Inflammatory macrophage treated with lipopolysaccharide for 4 hours (primary cell): ENCODE measurements around the gene ABT1.
"Not testable (repeated sequence)": the region's sequence is repeated elsewhere in the genome, so short reads cannot be mapped to it uniquely, and the experiment has no call there.

Source experiments
- DNase-seq: peaks from one replicate; pipeline ENCODE4 v3.0.0-alpha.2; 2020

The ABT1 gene

GRCh38 chr6:26596579-26597388, at the start of gene ABT1:
TSS of gene ABT1 (plus strand) at chr6:26596953. CDS start at chr6:26596983, 30 bp downstream.
- DNase-seq = peak; percentile 99

- DNase-seq = not testable (repeated sequence)
These were observed 49.4 kb upstream of the ABT1 start for GRCh38 chr6:26547363-26547762.

- DNase-seq = peak; percentile 65
These were observed 46.3 kb upstream of the ABT1 start for GRCh38 chr6:26550250-26550993.

- no peak for DNase-seq
These were observed 44.5 kb upstream of the ABT1 start for GRCh38 chr6:26552205-26552604.

- DNase-seq = no peak
These were observed 44.0 kb upstream of the ABT1 start for GRCh38 chr6:26552640-26553188.

- DNase-seq = peak; percentile 73
These were observed 43.5 kb upstream of the ABT1 start for GRCh38 chr6:26553264-26553634.

GRCh38 chr6:26553635-26554446, 42.9 kb upstream of the ABT1 start:
- DNase-seq = peak; percentile 84

GRCh38 chr6:26554447-26554696, 42.4 kb upstream of the ABT1 start:
- DNase-seq = no peak

GRCh38 chr6:26554697-26555504, 41.9 kb upstream of the ABT1 start:
- DNase-seq = peak; percentile 57

GRCh38 chr6:26555505-26556262, 41.1 kb upstream of the ABT1 start:
- DNase-seq = no peak

- DNase-seq = peak; percentile 24
These were observed 40.3 kb upstream of the ABT1 start for GRCh38 chr6:26556263-26557070.

GRCh38 chr6:26561533-26562466, 35.0 kb upstream of the ABT1 start:
- DNase-seq = no peak

- DNase-seq = no peak
These were observed 33.3 kb upstream of the ABT1 start for GRCh38 chr6:26563488-26563887.

- DNase-seq = peak; percentile 88
These were observed 27.9 kb upstream of the ABT1 start for GRCh38 chr6:26568601-26569432.

GRCh38 chr6:26569433-26569764, 27.4 kb upstream of the ABT1 start:
- DNase-seq = no peak

GRCh38 chr6:26570027-26570809, 26.5 kb upstream of the ABT1 start:
- no peak for DNase-seq

GRCh38 chr6:26571592-26572296, 25.0 kb upstream of the ABT1 start:
- peak; percentile 89 for DNase-seq
